Spinal cord (tissue), 10 donors: ENCODE measurements around the gene CUX1. TPM values are rescaled to one million over a fixed set of nuclear protein-coding genes. Genes with fewer than 3 reads are reported as not detected.

Source experiments
- DNase-seq, 6 donors: peaks; one replicate each; pipeline versions ENCODE4 v3.0.0 to v3.0.0-alpha.2; 2013 to 2015; ENCODE audit warnings: low spot score in 6 of 6, low read depth in 4 of 6
- H3K27ac ChIP-seq: one replicate; pipeline ENCODE4 v1.5.1; 2013; ENCODE audit warnings: low read depth, low read length, control low read depth
- H3K27me3 ChIP-seq: one replicate; pipeline ENCODE4 v1.6.1; 2013; ENCODE audit warnings: low read length; ENCODE audit not compliant: control insufficient read depth, insufficient read depth
- H3K36me3 ChIP-seq: one replicate; pipeline ENCODE4 v1.6.1; 2013; ENCODE audit warnings: low read length; ENCODE audit not compliant: control insufficient read depth, insufficient read depth
- H3K4me1 ChIP-seq: one replicate; pipeline ENCODE4 v1.6.1; 2013; ENCODE audit warnings: low read length; ENCODE audit not compliant: control insufficient read depth, insufficient read depth
- H3K4me3 ChIP-seq: one replicate; pipeline ENCODE4 v1.5.1; 2013; ENCODE audit warnings: low read depth, low read length, control low read depth
- H3K9me3 ChIP-seq: one replicate; pipeline ENCODE4 v1.6.1; 2013; ENCODE audit warnings: low read length; ENCODE audit not compliant: control insufficient read depth, insufficient read depth
- WGBS: methylation state at CpG from one replicate; pipeline ENCODE4 v1.1.5; 2013; ENCODE audit warnings: missing lambda C conversion rate; ENCODE audit not compliant: insufficient coverage; 5-methylcytosine and 5-hydroxymethylcytosine counted together
- polyA plus RNA-seq, 2 donors: library from polyadenylated mRNA; unstranded; fragments of 120-200 nt; gene quantifications; one replicate each; pipeline ENCODE4 v1.2.1, GENCODE V29; 2013; ENCODE audit not compliant: insufficient read length in 2 of 2
- total RNA-seq, 2 donors: library from RNA; depleted of rRNA in 1 of 2; stranded (reverse); fragments of 120-200 nt in 1 of 2; fragments of >200 nt in 1 of 2; gene quantifications; one replicate each; pipeline versions ENCODE4 v1.2.3 to v1.2.4, GENCODE V29; 2013 to 2014
- donor health status: healthy.

The CUX1 gene
- total and polyA plus RNA-seq, 4 donors, result 45.1 to 111 (median 76.1) TPM

DNA sequence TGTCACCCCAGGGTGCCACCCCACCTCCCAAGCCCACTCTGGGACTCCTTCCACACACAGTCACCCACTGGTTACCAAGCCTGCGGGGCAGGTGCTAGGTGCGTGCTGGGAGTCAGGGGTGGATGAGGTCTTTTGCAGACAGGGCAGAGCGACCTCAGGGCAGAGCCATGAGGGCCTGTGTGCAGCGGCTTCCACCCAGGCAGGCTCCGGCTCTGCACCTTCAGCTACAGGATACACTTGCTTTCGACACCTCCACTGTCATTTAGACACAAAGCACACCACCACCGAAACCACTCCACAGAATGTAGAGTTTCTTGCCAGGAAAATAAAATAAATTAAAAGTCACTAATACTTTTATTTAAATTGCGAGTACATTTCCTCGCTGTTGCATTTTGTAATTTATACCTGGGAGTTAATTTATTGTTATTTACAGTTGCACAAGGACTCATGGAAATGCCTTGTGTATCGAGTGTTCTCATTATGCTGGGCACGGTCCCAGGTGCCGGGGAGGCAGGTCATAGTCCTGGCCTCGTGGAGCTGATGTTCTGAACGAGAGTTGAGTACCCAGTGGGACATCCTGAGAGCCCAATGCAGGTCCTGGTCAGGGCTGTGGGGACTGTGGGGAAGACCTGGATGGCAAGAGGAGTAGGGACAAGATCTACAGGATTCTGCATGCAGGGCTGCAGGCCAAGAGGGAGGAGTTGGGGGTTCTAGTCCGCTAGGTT, 127.8 kb downstream of the CUX1 start:
- no peak for DNase-seq
- H3K36me3 ChIP-seq, result peaks cover 5% of the 10 kb centered on the region
- H3K27me3 ChIP-seq, result no peaks in the 10 kb centered on the region
- H3K4me1 ChIP-seq, result peaks cover 36% of the 10 kb centered on the region
- no peak overlapping the region for H3K27ac ChIP-seq
- WGBS, result 88% methylated on average over 10 of the region's 15 CpGs
- no peaks in the 10 kb centered on the region for H3K9me3 ChIP-seq
- no peak overlapping the region for H3K4me3 ChIP-seq

GRCh38 chr7:101947899-101948298, 130.5 kb downstream of the CUX1 start:
- Histone ChIP-seq H3K27ac (no peak overlapping the region), H3K9me3 (no peaks in the 10 kb centered on the region), H3K27me3 (no peaks in the 10 kb centered on the region), H3K4me1 (peaks cover 22% of the 10 kb centered on the region), H3K4me3 (no peak overlapping the region), H3K36me3 (peaks cover 12% of the 10 kb centered on the region)
- WGBS, result 29% methylated on average over 6 of the region's 10 CpGs
- peak in 2 of 6 donors; percentile 81 to 86 for DNase-seq

DNA sequence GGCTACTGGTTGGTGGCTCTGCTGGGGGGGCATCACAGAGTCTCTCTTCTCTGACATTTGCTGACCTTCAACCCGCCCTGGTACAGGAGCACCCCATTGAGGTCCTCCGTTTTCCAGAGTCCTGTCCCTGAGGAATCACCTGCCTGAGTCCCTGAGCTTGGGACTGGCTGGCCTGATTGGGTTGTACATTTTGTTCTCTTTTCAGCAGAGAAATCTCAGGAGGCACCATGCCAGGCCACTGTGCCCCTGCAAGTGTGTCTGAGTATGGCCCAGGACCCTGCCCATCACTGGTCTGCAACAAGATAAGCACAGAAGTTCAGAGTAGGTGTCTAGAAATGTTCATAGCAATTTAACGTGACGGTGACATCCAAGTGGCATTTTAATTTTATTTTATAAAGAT, 131.2 kb downstream of the CUX1 start:
- no peaks in the 10 kb centered on the region for H3K27me3 ChIP-seq
- no peak for DNase-seq
- no peak overlapping the region for H3K4me3 ChIP-seq
- peaks cover 12% of the 10 kb centered on the region for H3K36me3 ChIP-seq
- H3K27ac ChIP-seq, result no peak overlapping the region
- 88% methylated on average over 1 of the region's 4 CpGs for WGBS
- H3K9me3 ChIP-seq, result no peaks in the 10 kb centered on the region
- peaks cover 20% of the 10 kb centered on the region for H3K4me1 ChIP-seq

GRCh38 chr7:101950450-101951119, 133.2 kb downstream of the CUX1 start:
- no peaks in the 10 kb centered on the region for H3K9me3 ChIP-seq
- H3K4me3 ChIP-seq, result no peak overlapping the region
- H3K27ac ChIP-seq, result no peak overlapping the region
- no peak for DNase-seq
- peaks cover 10% of the 10 kb centered on the region for H3K36me3 ChIP-seq
- H3K27me3 ChIP-seq, result no peaks in the 10 kb centered on the region
- WGBS, result 67% methylated on average over 1 of the region's 4 CpGs
- H3K4me1 ChIP-seq, result peaks cover 6% of the 10 kb centered on the region

- no peaks in the 10 kb centered on the region for H3K9me3 ChIP-seq
- no peak overlapping the region for H3K4me3 ChIP-seq
- H3K27me3 ChIP-seq, result no peaks in the 10 kb centered on the region
- peaks cover 10% of the 10 kb centered on the region for H3K36me3 ChIP-seq
- H3K4me1 ChIP-seq, result peaks cover 6% of the 10 kb centered on the region
- no peak overlapping the region for H3K27ac ChIP-seq
- DNase-seq, result no peak
- WGBS, result 100% methylated on average over 1 of the region's 6 CpGs
Observed at GRCh38 chr7:101951757-101952156, 134.3 kb downstream of the CUX1 start.

DNA sequence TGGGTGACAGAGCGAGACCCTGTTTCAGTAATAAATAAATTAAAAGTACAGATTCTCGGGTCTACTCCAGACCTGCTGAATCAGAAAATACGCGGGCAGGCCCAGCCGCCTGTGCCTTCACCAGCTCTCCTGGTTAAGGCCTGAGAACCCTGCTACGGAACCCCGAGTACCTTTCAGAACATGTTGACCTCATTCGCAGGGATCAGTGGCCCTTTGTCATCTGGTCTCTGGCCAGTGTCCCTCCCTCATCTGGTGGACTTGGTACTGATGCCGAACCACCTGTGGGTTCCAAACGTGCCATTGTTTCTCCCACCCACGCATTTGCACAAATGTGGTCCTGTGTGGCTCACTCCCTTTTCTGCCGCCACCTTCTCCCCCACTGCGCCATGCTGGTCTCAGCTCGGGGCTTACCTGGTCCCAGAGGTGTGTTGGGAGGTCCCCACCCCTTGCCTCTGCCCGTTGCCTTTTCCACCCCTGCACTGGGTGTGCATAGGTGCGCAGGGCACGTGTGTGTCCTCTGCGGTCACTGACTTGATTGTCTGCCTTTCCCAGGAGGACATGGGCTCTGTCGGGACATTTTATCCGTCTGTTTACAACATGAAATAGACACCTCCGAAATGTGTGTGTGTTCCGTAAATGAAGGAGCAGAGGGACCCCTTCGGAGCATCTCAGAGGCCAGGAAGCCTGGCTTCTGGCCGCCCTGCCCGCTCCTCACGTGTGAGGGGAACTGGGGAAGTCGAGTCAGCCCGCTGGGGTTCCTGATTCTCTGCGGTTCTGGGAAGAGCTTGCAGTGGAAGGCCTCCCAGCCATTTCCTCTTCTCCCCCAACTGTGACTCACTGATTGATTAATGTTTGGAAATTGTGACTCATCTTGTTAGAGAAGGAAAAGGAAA, 135.2 kb downstream of the CUX1 start:
- Histone ChIP-seq H3K27ac (no peak overlapping the region), H3K9me3 (no peaks in the 10 kb centered on the region), H3K27me3 (no peaks in the 10 kb centered on the region), H3K4me1 (peaks cover 6% of the 10 kb centered on the region), H3K4me3 (no peak overlapping the region), H3K36me3 (peaks cover 10% of the 10 kb centered on the region)
- DNase-seq, result no peak
- 96% methylated on average over 23 of the region's 29 CpGs for WGBS

DNA sequence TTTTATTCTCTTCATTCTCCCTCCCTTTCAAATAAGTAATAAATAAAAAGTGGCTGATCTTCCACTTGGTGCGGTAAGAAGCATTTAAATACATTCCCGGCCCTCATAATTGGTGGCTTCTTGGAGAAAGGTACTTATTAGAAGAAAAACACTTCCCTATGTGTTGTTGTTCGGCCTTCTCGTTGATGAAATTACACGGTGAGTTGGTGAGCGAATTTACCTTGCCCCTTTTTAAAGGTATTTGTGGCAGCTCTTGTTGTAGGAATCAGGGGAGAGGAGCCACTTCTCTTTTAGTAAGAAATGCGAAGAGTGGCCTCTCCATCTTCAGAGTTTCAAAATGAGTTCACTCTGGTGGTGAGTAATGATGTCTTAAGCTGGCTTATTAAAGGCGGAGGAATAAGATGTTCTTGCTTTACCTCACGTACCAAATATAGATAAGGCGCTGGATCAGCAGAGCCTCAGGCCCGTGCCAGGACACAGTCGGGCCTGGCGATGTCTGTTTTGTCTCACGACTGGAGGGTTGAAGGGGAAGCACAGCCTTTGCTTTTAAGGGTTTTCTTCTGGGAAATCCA, 135.9 kb downstream of the CUX1 start:
- no peak for DNase-seq
- Histone ChIP-seq H3K36me3 (peaks cover 10% of the 10 kb centered on the region), H3K4me1 (peaks cover 3% of the 10 kb centered on the region), H3K27me3 (no peaks in the 10 kb centered on the region), H3K9me3 (no peaks in the 10 kb centered on the region), H3K4me3 (no peak overlapping the region), H3K27ac (no peak overlapping the region)
- WGBS, result 100% methylated on average over 2 of the region's 14 CpGs

DNA sequence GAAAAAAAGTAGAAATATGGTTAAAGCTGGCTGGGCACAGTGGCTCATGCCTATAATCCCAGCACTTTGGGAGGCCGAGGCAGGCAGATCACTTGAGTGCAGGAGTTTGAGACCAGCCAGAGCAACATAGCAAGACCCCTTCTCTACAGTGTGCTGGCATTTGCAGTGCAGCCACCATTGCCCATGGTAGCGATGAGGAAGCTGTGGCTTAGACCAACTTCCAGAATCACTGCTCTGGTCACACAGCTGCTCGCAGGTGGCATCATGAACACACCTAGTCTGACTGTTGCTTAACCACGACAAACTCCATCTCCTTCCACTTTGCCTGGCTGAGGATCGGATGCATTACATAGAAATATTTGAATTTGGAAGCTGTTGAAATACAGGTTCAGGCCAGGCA, 137.1 kb downstream of the CUX1 start:
- DNase-seq, result no peak
- H3K36me3 ChIP-seq, result peaks cover 10% of the 10 kb centered on the region
- H3K9me3 ChIP-seq, result no peaks in the 10 kb centered on the region
- H3K27me3 ChIP-seq, result no peaks in the 10 kb centered on the region
- H3K4me3 ChIP-seq, result no peak overlapping the region
- WGBS, result 95% methylated on average over 3 of the region's 5 CpGs
- H3K4me1 ChIP-seq, result peaks cover 3% of the 10 kb centered on the region
- H3K27ac ChIP-seq, result no peak overlapping the region

DNA sequence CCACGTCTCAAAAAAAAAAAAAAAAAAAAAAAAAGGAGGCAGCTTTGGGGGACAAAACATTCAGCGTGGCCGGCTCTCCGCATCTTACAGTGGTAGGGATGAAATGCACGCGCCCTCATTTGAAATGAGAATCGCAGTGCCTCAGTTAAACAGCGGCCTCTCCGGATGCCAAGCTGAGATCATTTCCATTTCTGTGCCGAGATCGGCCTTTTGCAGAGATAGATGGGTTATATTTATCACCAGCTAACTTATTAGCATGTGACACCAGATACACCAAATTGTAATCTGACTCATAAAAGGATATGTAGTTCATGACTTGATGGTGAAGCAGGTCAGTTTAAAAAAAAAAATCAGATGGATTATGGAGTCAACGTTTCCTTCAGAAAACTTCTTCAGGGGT, 138.7 kb downstream of the CUX1 start:
- no peaks in the 10 kb centered on the region for H3K27me3 ChIP-seq
- H3K4me3 ChIP-seq, result no peak overlapping the region
- no peak for DNase-seq
- no peaks in the 10 kb centered on the region for H3K4me1 ChIP-seq
- peaks cover 10% of the 10 kb centered on the region for H3K36me3 ChIP-seq
- no CpG with 5 or more reads among the region's 12 CpGs for WGBS
- no peaks in the 10 kb centered on the region for H3K9me3 ChIP-seq
- no peak overlapping the region for H3K27ac ChIP-seq
